ENCODE measurements around the gene MAP4K2. TPM values are rescaled to one million over a fixed set of nuclear protein-coding genes. Genes with fewer than 3 reads are reported as not detected.
A peak's percentile ranks its signal among the peaks of the same experiment; 100 is the strongest.
"Not testable (repeated sequence)": the region's sequence is repeated elsewhere in the genome, so short reads cannot be mapped to it uniquely, and the experiment has no call there.

MAP4K2 gene
- total RNA-seq, 1 donor from 2014 or later, result 12.7 TPM

- Mint-ChIP-seq H3K27me3 (no peaks in the 10 kb centered on the region), H3K4me1 (ENCODE audit: low read depth) (no peaks in the 10 kb centered on the region), H3K27ac (no peak overlapping the region), H3K4me3 (ENCODE audit: low read depth) (no peak overlapping the region), H3K36me3 (ENCODE audit: insufficient read depth) (peaks cover 19% of the 10 kb centered on the region), H3K9me3 (ENCODE audit: low read depth) (no peaks in the 10 kb centered on the region)
- TF ChIP-seq CTCF (IDR thresholded peaks at IDR 0.05; ENCODE audit: unreplicated experiment), result no peak
- no peak for DNase-seq (ENCODE audit: low spot score, unreplicated experiment)
Measured at GRCh38 chr11:64827451-64827839, 24.4 kb upstream of the MAP4K2 start.

- peaks cover 17% of the 10 kb centered on the region for H3K36me3 Mint-ChIP-seq (ENCODE audit: insufficient read depth)
- H3K27me3 Mint-ChIP-seq, result no peaks in the 10 kb centered on the region
- no peaks in the 10 kb centered on the region for H3K9me3 Mint-ChIP-seq (ENCODE audit: low read depth)
- no peak overlapping the region for H3K4me3 Mint-ChIP-seq (ENCODE audit: low read depth)
- no peak for DNase-seq (ENCODE audit: low spot score, unreplicated experiment)
- no peak for TF ChIP-seq CTCF (IDR thresholded peaks at IDR 0.05; ENCODE audit: unreplicated experiment)
- H3K27ac Mint-ChIP-seq, result no peak overlapping the region
- no peaks in the 10 kb centered on the region for H3K4me1 Mint-ChIP-seq (ENCODE audit: low read depth)
Measured at GRCh38 chr11:64826578-64827450, 23.8 kb upstream of the MAP4K2 start.

- no peaks in the 10 kb centered on the region for H3K4me1 Mint-ChIP-seq (ENCODE audit: low read depth)
- H3K36me3 Mint-ChIP-seq (ENCODE audit: insufficient read depth), result peaks cover 16% of the 10 kb centered on the region
- no peak overlapping the region for H3K4me3 Mint-ChIP-seq (ENCODE audit: low read depth)
- no peaks in the 10 kb centered on the region for H3K9me3 Mint-ChIP-seq (ENCODE audit: low read depth)
- TF ChIP-seq CTCF (IDR thresholded peaks at IDR 0.05; ENCODE audit: unreplicated experiment), result no peak
- H3K27ac Mint-ChIP-seq, result no peak overlapping the region
- H3K27me3 Mint-ChIP-seq, result no peaks in the 10 kb centered on the region
- DNase-seq (ENCODE audit: low spot score, unreplicated experiment), result no peak
Measured at GRCh38 chr11:64826062-64826461, 23.0 kb upstream of the MAP4K2 start.

- DNase-seq (ENCODE audit: low spot score, unreplicated experiment), result no peak
- Mint-ChIP-seq H3K36me3 (ENCODE audit: insufficient read depth) (peaks cover 16% of the 10 kb centered on the region), H3K4me3 (ENCODE audit: low read depth) (no peak overlapping the region), H3K27me3 (no peaks in the 10 kb centered on the region), H3K9me3 (ENCODE audit: low read depth) (no peaks in the 10 kb centered on the region), H3K4me1 (ENCODE audit: low read depth) (no peaks in the 10 kb centered on the region), H3K27ac (no peak overlapping the region)
- no peak for TF ChIP-seq CTCF (IDR thresholded peaks at IDR 0.05; ENCODE audit: unreplicated experiment)
Measured at GRCh38 chr11:64823568-64824119, 20.6 kb upstream of the MAP4K2 start.

GRCh38 chr11:64817476-64817875 lies 14.5 kb upstream of the MAP4K2 start:
- no peak for TF ChIP-seq CTCF (IDR thresholded peaks at IDR 0.05; ENCODE audit: unreplicated experiment)
- no peaks in the 10 kb centered on the region for H3K27me3 Mint-ChIP-seq
- H3K4me1 Mint-ChIP-seq (ENCODE audit: low read depth), result peaks cover 2% of the 10 kb centered on the region
- H3K36me3 Mint-ChIP-seq (ENCODE audit: insufficient read depth), result no peaks in the 10 kb centered on the region
- H3K9me3 Mint-ChIP-seq (ENCODE audit: low read depth), result no peaks in the 10 kb centered on the region
- H3K27ac Mint-ChIP-seq, result peak overlapping the region; percentile 45
- no peak overlapping the region for H3K4me3 Mint-ChIP-seq (ENCODE audit: low read depth)
- DNase-seq (ENCODE audit: low spot score, unreplicated experiment), result no peak

GRCh38 chr11:64815433-64815832 lies 12.4 kb upstream of the MAP4K2 start:
- peak overlapping the region; percentile 9 for H3K27ac Mint-ChIP-seq
- not testable (repeated sequence) for H3K9me3 Mint-ChIP-seq (ENCODE audit: low read depth); DNase-seq (ENCODE audit: low spot score, unreplicated experiment); H3K27me3 Mint-ChIP-seq; H3K4me1 Mint-ChIP-seq (ENCODE audit: low read depth); H3K4me3 Mint-ChIP-seq (ENCODE audit: low read depth); H3K36me3 Mint-ChIP-seq (ENCODE audit: insufficient read depth)

Data from progenitor cell of endocrine pancreas (in vitro differentiated cells).